GM19438 (cell line): ENCODE measurements around the gene QRFP.

Experiments
- ATAC-seq: cut with Tn5 transposase; IDR thresholded peaks from one replicate; pipeline ENCODE4 v1.9.1; 2021; ENCODE audit warnings: low read depth; ENCODE audit not compliant: unreplicated experiment

The QRFP gene

DNA sequence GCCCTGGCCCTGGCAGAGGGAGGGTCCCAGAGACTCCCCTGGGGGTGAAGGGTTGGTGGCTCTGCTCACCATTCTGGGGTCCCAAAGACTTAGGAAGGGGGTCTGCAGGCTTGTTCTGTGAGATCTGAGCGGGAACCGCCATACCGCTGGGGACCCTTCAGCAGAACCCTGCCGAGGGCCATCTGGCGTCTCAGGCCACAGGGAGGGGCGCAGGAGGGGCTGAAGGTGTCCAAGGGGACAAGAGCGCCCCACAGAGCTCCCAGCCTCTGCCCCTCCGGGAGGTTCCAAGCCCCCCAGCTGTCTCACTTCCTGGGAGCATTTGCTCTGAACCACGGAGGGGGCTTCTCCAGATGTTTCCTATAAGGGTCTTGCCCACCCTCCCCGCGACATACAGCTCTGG lies 37.6 kb upstream of the QRFP start:
- no peak for ATAC-seq

DNA sequence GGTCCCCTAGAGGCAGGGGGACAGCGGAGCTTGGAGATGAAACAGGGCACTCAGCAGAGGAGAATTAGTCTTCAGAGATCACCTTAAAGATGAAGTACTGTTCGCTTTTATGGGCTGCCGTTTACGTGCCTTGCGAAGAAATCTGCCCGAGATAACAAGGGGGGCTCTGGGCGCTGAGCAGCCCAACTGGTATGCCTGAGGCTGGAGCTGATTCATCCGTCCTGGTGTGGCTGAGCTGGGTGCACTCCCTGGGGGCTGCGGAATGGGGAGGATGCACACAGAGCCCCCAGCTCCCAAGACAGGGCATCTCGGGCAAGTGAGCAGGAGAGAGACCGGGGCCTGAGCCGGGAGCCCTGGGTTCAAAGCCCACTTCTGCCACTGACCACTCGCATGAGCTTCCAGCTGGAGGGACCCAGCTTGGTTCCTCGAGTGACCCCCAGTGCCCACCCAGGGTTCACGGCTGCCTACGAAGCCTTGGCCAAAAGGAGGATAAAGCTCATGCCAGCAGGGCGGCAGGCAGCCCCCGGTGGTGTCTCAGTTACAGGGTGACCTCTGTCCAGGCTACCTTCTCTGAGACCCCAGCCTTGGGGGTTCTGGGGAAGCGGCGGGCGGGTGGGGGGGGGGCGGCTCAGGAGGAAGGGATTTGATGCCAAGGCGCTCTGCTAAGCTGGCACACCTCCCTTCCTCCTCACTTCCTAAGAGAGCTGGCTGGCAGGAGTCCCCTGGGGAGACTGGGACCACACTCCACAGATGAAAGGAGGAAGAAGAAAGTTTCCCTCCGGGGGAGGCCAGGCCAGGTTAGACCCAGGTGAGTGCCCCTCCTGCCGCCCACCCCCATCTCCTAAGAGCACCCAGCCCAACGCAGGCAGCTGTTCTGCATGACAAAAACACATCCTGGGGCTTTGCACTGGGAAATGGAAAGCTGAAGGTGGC lies 36.8 kb upstream of the QRFP start:
- ATAC-seq: no peak

DNA sequence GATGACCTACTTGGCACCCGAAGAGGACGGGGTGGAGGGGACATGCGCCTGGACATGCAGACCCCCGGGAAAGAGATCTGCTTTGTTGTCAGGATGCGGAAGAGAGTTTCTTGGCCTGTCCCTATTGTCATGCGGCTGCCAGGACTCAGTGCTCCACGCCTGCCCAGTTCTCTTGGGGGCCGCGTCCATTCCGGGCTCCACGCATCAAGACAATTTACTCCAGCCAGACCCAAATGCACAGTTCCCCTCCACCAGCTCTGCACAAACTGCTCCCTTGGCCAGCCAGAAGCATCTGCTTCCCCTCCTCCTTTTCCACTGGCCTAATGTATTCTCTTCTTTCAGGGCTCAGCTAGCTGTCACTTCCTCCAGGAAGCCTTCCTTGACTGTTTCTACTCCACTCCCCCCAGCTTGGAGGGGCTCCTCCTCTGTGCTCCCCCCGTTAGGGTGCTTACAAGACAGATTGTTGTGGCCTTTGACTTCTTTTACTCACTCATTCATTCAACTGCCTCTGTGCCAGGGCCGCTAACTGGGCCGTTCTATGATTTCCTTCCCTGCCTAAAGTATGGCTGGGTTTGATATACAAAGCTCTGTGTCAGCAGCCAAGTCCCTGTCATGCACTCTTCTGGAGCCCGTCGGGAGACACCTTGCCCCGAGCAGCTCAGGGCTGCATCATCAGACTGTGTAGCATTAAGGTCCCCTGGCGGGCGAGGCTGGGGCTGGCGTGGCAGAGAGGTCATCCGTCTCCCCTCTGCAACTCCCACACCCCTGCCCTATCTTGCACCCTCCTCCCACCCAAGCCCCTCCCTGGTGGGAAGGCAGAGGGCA lies 35.9 kb upstream of the QRFP start:
- ATAC-seq: no peak

DNA sequence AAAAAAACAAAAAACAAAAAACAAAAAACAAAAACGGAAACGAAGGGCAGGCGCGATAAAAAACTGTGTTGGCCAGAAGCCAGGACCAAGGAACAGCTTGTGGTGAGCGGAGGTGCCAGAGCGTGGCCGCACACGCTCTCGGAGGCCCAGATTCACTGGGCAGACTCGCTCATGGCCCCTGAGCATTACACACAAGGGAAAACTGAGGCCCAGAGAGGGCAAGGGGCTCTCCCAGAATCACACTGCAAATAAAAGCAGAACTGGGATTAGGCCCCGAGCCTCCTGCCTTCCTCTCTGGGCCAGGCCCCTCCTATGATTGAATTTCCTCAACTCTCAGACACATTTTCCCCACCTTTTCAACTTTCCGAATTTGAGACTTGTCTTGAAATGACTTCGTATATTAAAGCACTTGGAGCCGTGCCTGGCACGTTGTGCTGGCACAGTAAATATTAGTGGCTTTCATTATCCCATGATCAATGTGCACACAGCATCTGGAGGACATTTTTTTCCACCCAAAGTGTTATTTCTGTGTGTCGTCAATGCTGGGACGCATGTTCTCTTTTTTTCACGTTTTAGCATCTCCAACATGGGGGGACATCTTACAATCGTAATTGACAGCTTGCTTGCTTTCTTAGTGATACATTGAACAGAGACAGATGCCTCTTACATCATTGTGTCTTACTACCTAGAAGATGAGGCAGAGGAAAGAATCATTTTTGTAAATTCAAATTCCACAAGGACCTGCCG lies 35.1 kb upstream of the QRFP start:
- no peak for ATAC-seq

DNA sequence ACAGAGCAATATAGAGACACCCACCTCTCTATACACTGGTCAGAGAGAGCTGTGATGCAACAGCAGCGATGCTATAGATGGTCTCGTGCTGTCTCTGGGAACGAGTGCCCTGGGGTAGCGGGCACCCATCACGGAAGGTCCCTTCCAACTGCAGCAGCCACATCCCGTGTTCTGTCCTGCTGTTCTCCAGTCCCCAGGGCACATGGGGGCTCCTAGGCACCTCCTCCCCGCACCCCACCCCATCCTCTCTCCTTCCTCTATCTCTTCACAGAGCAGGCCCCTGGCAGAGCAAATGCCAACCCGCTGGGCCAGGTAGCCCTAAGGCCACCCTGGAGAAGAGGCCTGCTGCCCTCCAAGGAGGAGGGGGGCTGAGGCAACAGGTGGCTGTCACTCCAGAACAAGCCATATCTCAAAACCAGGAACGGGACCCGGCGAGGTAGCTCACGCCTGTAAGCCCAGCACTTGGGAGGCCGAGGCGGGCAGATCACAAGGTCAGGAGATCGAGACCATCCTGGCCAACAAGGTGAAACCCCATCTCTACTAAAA lies 34.3 kb upstream of the QRFP start:
- ATAC-seq: no peak

DNA sequence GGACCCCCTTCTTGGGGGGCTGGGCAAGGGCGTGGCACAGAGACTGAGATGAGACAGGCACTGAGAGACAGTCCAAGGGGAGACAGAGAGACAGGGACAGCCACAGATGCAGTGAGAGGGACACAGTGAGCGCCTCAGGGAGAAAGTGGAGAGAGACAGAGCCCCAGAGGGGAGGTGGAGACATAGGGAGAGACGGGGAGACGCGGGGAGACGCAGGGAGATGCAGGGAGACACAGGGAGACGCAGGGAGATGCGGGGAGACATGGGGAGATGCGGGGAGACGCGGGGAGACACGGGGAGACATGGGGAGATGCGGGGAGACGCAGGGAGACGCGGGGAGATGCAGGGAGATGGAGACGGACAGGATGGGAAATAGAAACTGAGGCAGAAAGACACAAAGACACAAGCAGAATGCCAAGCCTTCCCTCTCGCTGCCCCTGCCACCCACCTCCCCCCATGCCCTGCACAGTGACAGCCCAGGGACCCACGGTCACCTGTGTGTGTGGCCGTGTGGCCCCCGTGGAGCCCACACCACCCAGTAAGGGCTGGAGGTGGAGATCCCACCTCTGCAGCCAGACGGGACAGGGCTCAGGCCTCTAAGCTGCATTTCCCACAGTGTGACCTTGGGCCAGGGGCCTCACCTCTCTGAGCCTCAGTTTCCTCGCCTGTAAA lies 33.7 kb upstream of the QRFP start:
- no peak for ATAC-seq

DNA sequence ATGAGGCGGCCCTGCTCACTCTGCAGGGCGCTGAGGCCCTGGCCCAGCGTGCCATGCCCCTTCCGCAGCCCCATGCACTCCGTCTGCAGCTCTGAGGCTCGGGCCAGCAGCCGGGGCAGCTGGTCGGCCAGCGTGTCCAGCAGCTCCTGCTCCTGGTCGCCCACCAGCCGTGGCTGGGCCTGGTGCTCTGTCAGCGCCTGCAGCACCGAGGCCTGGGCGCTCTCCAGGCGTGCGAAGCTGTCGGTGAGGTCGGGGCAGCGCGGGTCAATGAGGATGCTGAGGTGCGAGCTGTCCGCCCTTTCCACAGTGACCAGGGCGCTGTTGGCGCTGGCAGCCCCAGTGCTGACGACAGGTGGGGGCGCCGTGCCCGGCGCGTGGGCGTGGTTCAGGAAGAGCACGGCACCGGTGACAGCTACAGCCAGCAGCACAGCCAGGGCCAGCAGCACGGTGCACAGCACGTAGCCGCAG lies 33.0 kb upstream of the QRFP start:
- ATAC-seq: no peak

DNA sequence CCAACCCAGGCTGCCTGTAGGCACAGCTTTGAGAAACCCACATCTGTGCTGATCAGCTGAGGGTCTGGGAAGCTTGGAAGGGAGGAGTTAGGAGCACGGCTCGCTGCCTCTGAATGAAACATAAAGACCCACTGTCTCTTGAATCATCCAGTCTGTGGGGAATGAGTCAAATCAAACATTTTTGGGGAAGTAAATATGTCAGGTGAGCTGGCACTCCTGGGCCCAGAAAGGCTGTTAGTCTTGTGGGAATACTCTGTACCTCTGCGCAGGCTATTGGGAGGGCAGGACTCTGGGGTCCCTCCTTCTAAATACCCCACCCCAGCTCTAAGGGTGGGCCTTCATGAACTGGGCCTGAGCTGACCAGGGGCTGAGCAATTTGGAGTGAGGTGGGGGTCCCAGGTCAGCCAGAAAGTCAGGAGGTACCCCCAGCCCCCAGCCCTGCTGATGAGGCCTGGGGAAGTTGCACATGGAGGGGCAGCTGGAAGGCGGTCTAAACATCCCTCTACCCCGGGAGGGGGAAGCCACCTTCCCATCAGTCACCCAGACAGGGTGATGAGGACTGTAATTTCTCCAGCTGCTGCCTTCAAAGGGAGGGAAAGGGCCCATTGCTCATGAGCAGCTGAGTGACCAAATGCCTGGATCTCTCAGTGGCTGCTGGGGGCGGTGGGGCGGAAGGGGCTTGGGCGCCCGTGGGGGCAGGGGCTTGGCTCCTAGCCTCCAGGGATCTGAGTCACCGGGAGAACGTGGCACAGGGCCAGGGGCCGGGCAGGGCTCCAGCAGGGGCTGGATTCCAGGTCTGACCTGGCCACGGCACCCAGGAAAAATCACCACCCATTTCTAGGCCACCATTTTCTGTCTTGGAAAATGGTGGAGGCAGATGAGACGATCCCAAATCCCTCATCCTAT lies 31.6 kb upstream of the QRFP start:
- no peak for ATAC-seq

DNA sequence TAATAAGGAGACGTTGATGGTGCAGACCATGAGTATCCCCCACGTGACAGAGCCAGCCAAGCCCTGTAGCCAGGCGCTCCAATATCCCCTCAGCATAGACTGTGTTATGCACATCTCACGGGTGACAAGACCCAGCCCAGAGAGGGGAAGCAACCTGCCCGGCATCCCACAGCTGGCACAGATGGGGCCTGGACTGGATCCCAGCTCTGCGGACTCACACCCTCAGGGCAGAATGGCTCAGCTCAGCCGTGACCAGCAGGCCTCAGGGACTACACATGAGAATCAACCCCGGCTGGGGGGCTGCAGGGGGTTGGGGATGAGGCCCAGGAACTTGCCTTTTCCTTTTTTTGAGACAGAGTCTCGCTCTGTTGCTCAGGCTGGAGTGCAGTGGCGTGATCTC lies 30.7 kb upstream of the QRFP start:
- no peak for ATAC-seq

DNA sequence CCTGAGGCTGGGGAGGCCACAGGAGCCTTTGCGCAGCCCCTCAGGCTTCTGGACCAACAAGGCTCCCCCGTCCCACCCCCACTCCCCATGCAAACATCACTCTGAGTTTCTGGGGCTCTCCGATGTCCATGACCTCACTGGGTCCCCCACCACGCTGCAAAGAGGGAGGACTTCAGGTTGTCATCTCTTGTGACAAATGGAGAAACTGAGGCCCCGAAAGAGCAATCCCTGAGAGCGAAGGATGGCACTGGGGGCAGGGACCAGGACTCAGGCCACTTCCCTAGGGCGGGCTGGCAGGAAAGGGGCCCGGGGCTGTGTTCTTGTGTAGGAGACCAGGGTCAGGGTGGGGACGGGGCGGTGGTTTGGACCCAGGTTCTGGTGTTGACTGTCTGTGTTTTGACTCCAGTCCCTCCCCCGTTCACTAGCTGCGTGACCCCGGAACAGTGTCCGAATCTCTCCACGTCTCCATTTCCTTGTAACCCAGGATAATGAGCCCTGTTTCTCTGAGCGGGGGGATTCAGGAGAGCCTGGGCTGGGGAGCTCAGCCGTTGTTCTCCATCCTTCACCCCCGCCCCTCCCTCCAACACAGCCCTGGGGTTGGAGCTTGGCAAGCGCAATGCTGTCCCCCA lies 28.6 kb upstream of the QRFP start:
- ATAC-seq: no peak

DNA sequence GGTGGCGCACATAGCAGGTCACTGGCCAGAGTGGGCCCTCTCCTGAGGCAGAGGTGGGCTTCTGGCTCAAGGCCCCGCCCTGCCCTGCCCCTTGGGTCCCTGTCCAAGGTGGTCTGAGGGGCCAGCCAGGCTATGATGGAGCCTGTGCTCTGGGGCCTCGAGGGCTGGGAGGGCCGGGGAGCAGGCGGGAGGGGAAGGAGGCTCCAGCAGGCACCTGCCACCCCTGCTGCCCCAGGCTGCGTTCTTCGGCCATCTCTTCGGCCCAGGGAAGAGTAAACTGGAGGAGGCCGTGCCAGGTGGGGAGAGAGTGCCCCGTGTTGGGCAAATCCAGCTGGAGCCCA lies 27.8 kb upstream of the QRFP start:
- ATAC-seq: no peak

DNA sequence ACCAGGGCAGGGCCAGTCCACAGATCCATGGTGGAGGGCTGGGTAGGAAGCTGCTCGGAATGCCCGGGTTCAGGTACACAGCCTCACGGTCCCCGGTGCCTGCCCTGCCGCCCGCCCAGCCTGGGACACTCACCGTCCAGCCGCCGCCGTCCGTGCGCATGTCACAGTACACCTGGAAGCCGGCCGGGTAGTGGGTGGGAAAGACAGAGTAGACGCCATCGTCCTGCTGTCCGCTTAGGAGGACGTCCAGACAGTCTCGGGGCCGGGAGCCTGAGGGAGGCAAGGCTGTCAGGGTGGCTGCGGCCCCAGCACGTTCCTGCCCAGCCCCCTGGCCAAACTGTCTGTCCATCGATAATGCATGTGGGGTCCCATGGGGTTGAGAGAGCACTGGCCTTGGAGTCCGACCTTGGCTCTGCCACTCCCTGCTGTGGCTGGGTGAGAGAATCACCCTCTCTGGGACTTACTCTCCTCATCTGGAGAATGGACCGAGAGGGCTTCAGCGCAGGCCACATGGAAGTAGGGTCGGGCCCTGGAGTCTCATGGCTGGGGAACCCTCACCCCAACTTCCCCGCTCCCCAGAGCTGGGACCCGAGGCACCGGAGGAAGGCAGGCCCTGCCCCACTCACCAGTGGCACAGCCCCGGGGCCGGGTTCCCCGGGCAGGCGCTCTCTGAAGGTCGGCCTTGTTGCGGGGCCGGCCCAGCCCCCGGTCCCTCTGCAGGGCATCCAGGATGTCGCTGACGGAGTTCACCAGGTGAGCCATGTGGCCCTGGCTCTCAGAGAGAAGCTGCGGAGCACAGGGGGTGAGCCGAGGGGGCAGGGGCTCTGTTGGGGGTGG lies 27.2 kb upstream of the QRFP start:
- no peak for ATAC-seq

DNA sequence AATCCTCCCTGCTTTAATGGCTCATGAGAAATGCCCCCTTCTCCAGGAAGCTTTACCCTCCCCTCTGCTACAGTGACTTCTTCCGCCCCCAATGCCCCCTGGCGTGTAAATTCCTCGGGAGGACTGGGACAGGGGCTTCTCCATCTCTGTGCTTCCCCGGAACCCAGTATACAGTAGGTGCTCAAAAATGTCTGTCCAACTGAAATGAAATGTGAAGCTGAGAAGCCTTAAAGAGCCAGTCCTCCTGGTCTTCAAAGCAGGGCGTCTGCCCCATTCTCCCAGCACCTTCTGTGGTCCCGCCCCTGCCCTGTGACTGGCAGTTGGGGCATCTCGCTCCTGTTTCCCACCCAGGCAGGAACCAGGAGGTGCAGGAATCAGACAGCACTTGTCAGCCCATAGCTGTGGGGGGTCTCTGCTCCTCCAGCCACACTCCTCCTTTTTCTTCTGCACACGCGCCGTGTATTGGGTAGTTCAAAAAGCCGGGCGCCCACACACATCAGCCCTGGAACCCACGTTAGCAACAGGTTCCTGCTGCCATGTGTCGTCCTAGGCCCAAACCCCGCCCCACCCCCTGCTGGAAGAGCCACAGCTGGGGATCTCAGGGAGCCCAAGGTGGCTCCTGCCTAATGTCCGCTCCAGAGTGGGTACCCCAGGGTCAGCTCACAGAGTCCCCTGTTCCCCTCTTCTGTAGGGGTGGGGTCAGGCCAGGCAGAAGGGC lies 26.4 kb upstream of the QRFP start:
- no peak for ATAC-seq

DNA sequence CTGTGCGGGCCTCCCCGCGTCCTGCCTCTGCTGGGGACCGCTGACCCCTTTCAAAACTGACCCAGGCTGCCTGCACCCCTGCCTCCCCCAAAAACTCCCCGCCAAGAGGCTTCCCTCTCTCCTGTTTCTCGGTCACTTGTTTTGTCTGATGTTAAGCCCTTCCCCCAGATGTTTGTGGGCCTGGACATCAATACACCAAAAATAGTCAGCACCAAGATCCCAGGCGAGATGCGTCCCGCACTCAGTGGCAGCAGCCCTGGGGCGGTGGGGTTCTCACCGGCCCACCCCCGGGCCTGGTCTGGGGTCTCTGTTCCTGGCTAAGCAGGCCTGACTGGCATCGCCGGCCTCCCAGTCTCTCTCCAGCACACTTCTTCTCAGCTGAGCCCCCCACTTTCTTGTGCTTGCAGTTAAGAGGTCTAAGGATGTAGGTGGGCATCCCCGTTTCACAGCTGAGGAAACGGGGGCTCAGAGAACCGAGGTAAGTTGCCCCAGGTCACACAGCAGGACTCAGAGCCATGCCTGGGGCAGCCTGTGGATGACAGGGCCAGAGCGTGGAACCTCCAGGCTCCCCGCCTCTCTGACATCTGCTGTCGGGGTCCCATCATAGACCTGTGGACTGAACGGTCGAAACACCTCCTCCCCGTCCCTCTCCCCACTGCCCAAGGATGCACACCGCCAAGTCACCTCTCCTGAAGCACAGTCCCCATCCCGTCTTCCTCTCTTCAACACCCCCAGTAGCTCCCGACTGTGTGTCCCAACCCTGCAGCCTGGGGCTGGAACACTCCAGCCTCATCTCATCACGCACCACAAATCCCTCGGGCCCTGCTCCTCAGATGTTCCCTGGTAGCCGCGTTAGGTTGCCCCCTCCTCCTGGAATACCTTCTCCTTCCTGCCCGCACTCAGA lies 25.6 kb upstream of the QRFP start:
- ATAC-seq: no peak

DNA sequence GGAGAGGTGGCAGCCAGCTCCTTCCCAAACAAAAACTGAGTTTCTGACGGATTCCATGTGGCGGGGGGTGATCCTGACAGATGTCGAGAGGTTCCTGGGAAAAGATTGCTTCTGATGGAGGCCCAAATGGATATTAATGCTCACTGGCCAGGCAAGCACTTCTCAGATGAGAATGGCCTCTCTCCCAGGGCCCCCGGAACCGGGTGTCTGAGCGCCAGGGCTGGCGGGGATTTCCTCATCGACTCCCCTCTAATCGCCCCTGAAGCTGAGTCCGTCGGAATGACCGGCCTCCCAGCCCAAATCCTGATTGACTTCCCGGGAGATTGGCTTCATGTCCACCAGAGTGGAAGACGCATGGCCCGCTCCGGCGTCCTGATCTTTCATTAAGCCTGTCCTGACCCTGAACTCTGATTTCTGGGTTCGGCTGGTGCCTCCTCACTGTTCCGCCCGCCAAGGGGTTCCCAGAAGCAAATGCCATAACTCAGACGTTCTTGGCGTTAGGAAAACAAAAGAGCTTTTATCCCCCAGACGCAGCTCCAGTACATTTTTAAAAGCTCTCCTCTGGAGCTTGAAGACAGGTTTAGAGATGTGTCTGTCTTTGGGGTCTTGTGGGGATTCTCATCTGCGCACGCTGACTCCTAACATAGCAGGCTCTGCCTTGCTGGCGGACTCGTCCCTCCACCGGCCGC lies 24.8 kb upstream of the QRFP start:
- ATAC-seq: no peak
